Activated CD4-positive, alpha-beta T cell treated with anti-CD3 and anti-CD28 coated beads, Interleukin-2, amount 10 ng/mL, durations not matched to agents 7 days and 5 days (primary cell): ENCODE measurements around the gene SLC29A4. TPM values are rescaled to one million over a fixed set of nuclear protein-coding genes. Genes with fewer than 3 reads are reported as not detected.
"Not testable (repeated sequence)": the region's sequence is repeated elsewhere in the genome, so short reads cannot be mapped to it uniquely, and the experiment has no call there.

Source experiments
- CTCF ChIA-PET: fragments of 350-600 bp; sonication (Branson Sonifier 250); formaldehyde crosslinking; loops from one replicate; lab custom pipeline; 2021; ENCODE audit warnings: antibody characterized with exemption; lab: Charles Lee
- POLR2A ChIA-PET: fragments of 350-600 bp; sonication (Branson Sonifier 250); formaldehyde crosslinking; loops from one replicate; lab custom pipeline; 2021; ENCODE audit warnings: antibody characterized with exemption; lab: Charles Lee
- DNase-seq: peaks from one replicate; pipeline ENCODE4 v3.0.0-alpha.2; 2020
- H3K27ac Mint-ChIP-seq: one replicate; pipeline ENCODE4 v1.8.0; 2021; ENCODE audit warnings: mild to moderate bottlenecking, moderate library complexity, mixed read lengths
- H3K27me3 Mint-ChIP-seq: one replicate; pipeline ENCODE4 v1.8.0; 2021; ENCODE audit warnings: mixed read lengths
- H3K36me3 Mint-ChIP-seq: one replicate; pipeline ENCODE4 v1.8.0; 2021; ENCODE audit warnings: low read depth, mixed read lengths
- H3K4me1 Mint-ChIP-seq: one replicate; pipeline ENCODE4 v1.8.0; 2021; ENCODE audit warnings: mixed read lengths
- H3K4me3 Mint-ChIP-seq: one replicate; pipeline ENCODE4 v1.8.0; 2021; ENCODE audit warnings: mild to moderate bottlenecking, moderate library complexity, mixed read lengths
- H3K9me3 Mint-ChIP-seq: one replicate; pipeline ENCODE4 v1.8.0; 2021; ENCODE audit warnings: mixed read lengths
- total RNA-seq, 2 experiments: library from RNA; stranded (reverse); gene quantifications; one replicate each; pipeline ENCODE4 v1.2.3, GENCODE V29; 2021

SLC29A4 gene
- total RNA-seq, 2 experiments from 2014 or later, result 0.25 to 0.50 TPM

DNA sequence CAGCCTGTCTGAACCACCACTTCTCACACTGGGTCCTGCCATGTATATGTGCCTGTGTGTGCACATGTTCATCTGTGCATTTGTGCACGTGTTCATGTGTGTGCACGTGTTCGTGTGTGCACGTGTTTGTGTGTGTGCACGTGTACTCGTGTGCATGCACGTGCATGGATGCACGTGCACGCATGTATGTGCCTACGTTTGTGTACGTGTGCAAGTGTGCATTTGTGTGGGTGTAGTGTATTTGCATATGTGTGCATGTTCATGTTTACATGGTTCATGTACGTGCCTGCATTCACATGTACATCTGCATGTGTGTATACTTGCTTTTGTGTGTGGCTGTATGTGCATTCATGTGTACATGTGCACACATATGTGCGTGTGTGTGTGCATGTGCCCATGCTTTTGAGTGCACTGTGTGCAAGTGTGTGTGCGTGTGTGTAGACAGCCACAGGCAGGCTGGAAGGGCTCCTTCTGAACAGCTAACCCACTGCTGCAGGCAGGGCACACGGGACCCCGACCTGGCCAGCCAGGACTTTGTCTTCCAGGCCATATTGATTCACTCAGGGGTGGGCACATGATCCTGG is 28.2 kb downstream of the SLC29A4 start:
- Mint-ChIP-seq H3K27ac (no peak overlapping the region), H3K36me3 (peaks cover 19% of the 10 kb centered on the region), H3K4me3 (no peak overlapping the region), H3K27me3 (no peaks in the 10 kb centered on the region), H3K4me1 (no peaks in the 10 kb centered on the region), H3K9me3 (no peaks in the 10 kb centered on the region)
- ChIA-PET POLR2A (no interaction called here), CTCF (no interaction called here)
- DNase-seq, result no peak

DNA sequence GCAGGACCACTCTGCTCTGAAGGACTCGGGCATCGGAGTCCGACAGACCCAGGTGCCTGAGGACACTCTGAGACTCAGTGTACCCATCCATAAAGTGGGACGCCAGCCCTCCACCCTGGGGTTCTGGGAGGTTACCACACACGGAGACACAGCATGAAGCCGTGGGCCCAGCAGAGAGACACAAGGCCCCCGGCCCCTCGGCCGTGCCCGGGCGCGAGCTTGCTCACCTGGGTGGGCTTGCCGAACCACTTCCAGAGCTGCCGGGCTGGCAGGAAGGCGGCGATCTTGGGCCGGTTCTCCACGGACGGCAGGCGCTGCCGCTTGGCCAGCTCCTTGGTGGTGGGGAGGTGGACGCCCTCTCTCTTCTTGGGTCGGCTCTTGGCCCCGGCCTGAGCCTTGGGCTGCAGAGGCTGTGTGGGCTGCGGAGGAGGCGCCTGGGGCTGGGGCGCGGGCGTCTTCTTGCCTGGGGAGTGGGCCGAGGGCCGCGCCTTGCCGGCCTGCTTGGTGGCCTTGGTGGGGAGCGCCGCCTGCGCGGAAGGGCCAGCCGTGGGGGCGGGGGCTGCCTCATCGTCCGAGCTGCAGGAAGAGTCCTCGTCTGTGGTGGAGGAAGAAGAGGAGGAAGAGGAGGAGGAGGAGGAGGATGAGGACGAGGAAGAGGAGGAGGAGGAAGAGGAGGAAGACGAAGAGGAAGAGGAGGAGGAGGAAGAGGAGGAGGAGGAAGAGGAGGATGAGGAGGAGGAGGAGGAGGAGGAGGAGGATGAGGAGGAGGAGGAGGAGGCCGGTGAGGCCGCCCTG is 29.7 kb downstream of the SLC29A4 start:
- H3K27me3 Mint-ChIP-seq, H3K4me3 Mint-ChIP-seq, H3K27ac Mint-ChIP-seq, H3K4me1 Mint-ChIP-seq, POLR2A ChIA-PET, CTCF ChIA-PET, H3K9me3 Mint-ChIP-seq, DNase-seq: not testable (repeated sequence)
- H3K36me3 Mint-ChIP-seq, result peaks cover 27% of the 10 kb centered on the region

DNA sequence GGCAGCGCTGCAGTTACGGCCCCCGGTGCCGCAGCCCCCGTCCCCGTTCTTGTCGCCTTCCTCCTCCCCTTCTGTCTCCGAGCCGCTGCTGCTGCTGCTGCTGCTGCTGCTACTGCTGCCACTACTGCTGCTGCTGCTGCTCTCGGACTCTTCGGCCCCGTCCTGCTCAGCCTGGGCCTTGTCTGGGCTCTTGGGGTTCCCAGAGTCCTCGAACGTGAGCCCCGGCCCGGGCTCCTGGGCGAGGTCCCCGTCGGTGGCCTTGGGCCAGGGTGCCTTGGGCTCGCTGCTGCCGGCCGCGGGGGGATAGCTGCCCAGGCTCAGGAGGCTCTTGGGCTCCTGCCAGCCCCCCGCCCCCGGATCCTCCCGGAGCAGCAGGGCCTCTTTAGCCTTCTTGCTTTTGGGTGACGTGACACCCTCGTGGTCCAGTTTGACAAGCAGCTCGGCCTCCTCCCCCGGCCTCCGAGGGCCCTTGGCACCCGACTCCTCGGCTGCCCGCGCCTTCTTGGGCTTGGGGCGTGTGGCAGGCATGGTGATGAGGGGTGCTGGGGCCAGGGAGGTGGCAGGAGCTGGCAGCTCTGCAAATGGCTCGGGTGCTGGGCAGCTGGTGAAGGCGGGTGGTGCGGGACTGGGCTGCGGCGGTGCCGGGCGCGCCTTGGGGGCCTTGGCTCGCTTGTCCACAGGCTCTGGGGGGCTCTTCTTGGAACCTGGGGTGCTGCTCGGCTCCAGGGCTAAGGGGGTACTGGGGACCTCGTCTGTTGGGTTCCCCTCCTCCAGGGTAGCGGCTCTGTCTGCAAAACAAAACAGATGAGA is 30.5 kb downstream of the SLC29A4 start:
- POLR2A ChIA-PET, H3K4me3 Mint-ChIP-seq, H3K27me3 Mint-ChIP-seq, H3K9me3 Mint-ChIP-seq, H3K4me1 Mint-ChIP-seq, H3K27ac Mint-ChIP-seq, DNase-seq: not testable (repeated sequence)
- CTCF ChIA-PET, result interaction anchor here (0.6 kb wide), 1 partner anchor 461 kb away, joined by 3 read pairs; no protein-coding TSS in a partner anchor
- H3K36me3 Mint-ChIP-seq, result peaks cover 30% of the 10 kb centered on the region

GRCh38 chr7:5314864-5315263 is 32.1 kb downstream of the SLC29A4 start:
- no peaks in the 10 kb centered on the region for H3K27me3 Mint-ChIP-seq
- no peak overlapping the region for H3K4me3 Mint-ChIP-seq
- no peak for DNase-seq
- H3K36me3 Mint-ChIP-seq, result peaks cover 43% of the 10 kb centered on the region
- H3K9me3 Mint-ChIP-seq, result peaks cover 16% of the 10 kb centered on the region
- no peak overlapping the region for H3K27ac Mint-ChIP-seq
- no peaks in the 10 kb centered on the region for H3K4me1 Mint-ChIP-seq
- ChIA-PET POLR2A (no interaction called here), CTCF (interaction anchor here (0.6 kb wide), 1 partner anchor 1978 kb away, joined by 3 read pairs; no protein-coding TSS in a partner anchor)

GRCh38 chr7:5315761-5316160 is 33.0 kb downstream of the SLC29A4 start:
- DNase-seq, result no peak
- H3K4me3 Mint-ChIP-seq, result no peak overlapping the region
- no peaks in the 10 kb centered on the region for H3K4me1 Mint-ChIP-seq
- no peaks in the 10 kb centered on the region for H3K27me3 Mint-ChIP-seq
- H3K27ac Mint-ChIP-seq, result no peak overlapping the region
- ChIA-PET POLR2A (no interaction called here), CTCF (interaction anchor here (1.0 kb wide), 1 partner anchor 67 kb away, joined by 3 read pairs; no protein-coding TSS in a partner anchor)
- peaks cover 19% of the 10 kb centered on the region for H3K9me3 Mint-ChIP-seq
- H3K36me3 Mint-ChIP-seq, result peaks cover 48% of the 10 kb centered on the region

GRCh38 chr7:5318613-5319012 is 35.9 kb downstream of the SLC29A4 start:
- POLR2A ChIA-PET, H3K4me1 Mint-ChIP-seq, H3K4me3 Mint-ChIP-seq, H3K27me3 Mint-ChIP-seq, DNase-seq, H3K27ac Mint-ChIP-seq: not testable (repeated sequence)
- H3K36me3 Mint-ChIP-seq, result peaks cover 57% of the 10 kb centered on the region
- CTCF ChIA-PET, result interaction anchor here (1.7 kb wide), 1 partner anchor 15 kb away, joined by 3 read pairs; no protein-coding TSS in a partner anchor
- H3K9me3 Mint-ChIP-seq, result peaks cover 19% of the 10 kb centered on the region

- POLR2A ChIA-PET, result no interaction called here
- Mint-ChIP-seq H3K4me1 (no peaks in the 10 kb centered on the region), H3K36me3 (peaks cover 62% of the 10 kb centered on the region), H3K4me3 (no peak overlapping the region), H3K27ac (no peak overlapping the region), H3K9me3 (peaks cover 19% of the 10 kb centered on the region), H3K27me3 (no peaks in the 10 kb centered on the region)
- DNase-seq, result no peak
- CTCF ChIA-PET, result no interaction called here
Measured at GRCh38 chr7:5320391-5320790, 37.6 kb downstream of the SLC29A4 start.

DNA sequence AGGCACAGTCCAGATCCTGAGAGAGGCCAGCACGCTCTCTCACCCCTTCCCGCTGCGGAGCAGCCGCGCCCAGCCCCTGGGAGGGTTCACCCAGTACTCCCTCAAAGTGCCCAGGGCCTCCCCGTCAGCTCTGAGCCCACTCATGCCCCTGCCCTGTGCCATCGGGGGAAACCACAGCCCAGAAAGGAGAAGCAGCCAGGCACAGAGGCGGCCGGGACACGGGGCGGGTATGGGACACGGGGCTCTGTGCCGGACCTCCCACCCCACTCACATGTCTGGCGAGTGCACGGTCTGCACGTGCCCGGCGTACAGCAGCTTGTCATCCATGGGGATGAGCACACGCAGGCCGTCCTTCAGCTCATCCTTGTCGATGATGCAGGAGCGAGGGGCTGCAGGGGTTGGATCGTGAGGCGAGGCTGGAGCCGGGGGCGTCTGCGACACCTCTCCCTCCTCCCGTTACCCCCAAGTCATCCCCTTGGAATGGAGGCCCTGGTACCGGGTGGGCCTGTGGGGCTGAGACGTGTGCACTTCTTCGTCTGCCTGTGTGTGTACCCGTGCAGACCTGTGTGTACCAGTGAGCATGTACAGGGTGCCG is 38.2 kb downstream of the SLC29A4 start:
- Mint-ChIP-seq H3K27me3 (no peaks in the 10 kb centered on the region), H3K36me3 (peaks cover 60% of the 10 kb centered on the region), H3K4me3 (no peak overlapping the region), H3K4me1 (no peaks in the 10 kb centered on the region), H3K9me3 (peaks cover 19% of the 10 kb centered on the region), H3K27ac (no peak overlapping the region)
- ChIA-PET CTCF (no interaction called here), POLR2A (no interaction called here)
- no peak for DNase-seq

DNA sequence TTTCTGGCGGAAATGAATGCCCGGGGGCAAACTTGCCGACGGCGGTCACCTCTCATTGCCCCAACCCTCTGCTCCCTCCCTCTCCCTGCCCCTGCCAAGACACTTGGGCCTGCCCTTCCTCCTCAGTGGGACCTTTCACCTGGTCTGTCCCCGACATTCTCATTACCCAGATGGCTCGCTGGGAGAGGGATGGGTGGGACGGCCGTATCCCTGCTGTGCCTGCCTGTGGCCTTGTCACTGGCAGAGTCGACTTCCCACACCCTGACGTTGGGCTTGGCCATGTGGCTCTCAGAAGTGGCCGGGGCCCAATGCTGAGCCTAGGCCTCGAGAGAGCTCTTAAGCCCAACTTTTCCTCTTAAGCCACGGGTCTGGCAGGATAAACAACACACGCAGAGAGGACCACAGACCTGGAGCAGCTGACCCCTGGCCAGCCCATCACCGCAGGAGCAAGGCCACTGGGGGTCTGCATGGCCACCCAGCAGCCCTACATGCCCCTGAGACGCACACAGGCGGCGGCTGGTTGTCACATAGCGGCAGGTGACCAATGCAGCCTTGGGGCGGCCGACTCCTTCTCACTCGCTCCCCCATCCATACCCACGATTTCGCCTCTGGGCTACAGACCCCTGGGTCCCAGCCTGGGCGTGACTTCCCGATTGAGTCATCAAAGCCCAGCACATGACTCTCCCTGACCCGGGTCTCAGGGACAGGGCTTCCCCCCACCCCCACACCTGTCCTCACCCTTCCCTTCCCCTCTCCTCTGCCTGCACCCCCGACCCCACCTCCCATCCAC is 40.1 kb downstream of the SLC29A4 start:
- peaks cover 19% of the 10 kb centered on the region for H3K9me3 Mint-ChIP-seq
- POLR2A ChIA-PET, result no interaction called here

DNA sequence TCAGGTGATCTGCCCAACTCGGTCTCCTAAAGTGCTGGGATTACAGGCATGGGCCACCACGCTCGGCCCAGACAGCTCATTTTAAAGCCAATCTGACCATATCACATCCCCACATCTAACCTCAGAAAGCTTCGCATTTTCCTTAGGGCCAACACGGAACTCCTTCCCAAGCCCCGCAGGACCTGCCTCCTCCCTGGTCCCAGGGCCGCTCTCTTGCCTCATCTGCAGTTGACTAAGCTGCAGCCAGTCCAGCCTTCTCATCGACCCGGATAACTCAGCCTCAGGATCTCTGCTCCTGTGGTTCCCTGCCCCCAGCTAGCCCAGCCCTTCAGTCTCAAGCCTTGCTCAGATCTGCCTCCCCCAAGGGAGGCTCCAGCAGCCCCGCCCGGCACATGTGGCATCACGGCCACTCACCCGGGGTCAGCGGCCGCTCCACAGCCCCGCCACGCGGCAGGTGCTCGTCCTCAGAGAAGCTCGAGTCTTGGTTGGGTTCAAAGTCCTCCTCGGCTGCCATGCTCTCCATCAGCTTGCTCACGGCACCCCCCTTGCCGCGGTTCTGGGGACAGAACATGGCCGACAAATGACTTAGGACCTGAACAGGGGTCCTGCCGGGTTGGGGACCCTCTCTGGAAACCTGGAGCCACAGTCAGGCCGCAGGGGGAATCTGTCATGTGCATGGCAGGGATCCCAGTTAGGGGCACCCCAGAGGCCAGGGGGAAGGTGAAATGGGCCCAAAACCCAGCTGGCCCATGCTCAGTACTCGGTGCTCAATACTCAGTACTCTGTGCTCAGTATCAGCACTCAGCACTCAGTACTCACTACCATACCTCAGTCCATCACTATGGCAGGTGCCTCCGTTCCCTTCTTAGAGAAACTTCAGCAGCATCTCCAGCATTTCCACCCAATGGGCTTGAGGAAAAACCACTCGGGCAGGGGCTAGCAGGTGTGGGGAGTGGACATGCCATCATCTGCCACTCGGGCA is 41.3 kb downstream of the SLC29A4 start:
- H3K27me3 Mint-ChIP-seq, CTCF ChIA-PET, H3K27ac Mint-ChIP-seq, H3K4me1 Mint-ChIP-seq, H3K4me3 Mint-ChIP-seq, POLR2A ChIA-PET, H3K9me3 Mint-ChIP-seq, DNase-seq: not testable (repeated sequence)
- H3K36me3 Mint-ChIP-seq, result peaks cover 51% of the 10 kb centered on the region

More for the DNA sequence above, 40.1 kb downstream of the SLC29A4 start:
- no peak for DNase-seq
- Mint-ChIP-seq H3K36me3 (peaks cover 63% of the 10 kb centered on the region), H3K27ac (no peak overlapping the region), H3K4me1 (peaks cover 2% of the 10 kb centered on the region), H3K4me3 (no peak overlapping the region), H3K27me3 (no peaks in the 10 kb centered on the region)
- CTCF ChIA-PET, result no interaction called here

GRCh38 chr7:5324961-5325360 is 42.2 kb downstream of the SLC29A4 start:
- H3K27ac Mint-ChIP-seq, result no peak overlapping the region
- H3K9me3 Mint-ChIP-seq, result peaks cover 1% of the 10 kb centered on the region
- H3K4me3 Mint-ChIP-seq, result no peak overlapping the region
- ChIA-PET CTCF (no interaction called here), POLR2A (no interaction called here)
- H3K27me3 Mint-ChIP-seq, result no peaks in the 10 kb centered on the region
- peaks cover 49% of the 10 kb centered on the region for H3K36me3 Mint-ChIP-seq
- no peak for DNase-seq
- peaks cover 2% of the 10 kb centered on the region for H3K4me1 Mint-ChIP-seq
